WTC11 (cell line): ENCODE data around the gene PBX3. TPM values are rescaled to one million over a fixed set of nuclear protein-coding genes. Genes with fewer than 3 reads are reported as not detected.

Experiments
- ATAC-seq: fragments of 200-7000 bp; cut with Tn5 transposase; 2 replicates; pipeline ENCODE4 v1.10.0; 2021; ENCODE audit warnings: mild to moderate bottlenecking, moderate library complexity
- CTCF ChIA-PET: fragments of 300-600 bp; sonication (Branson Sonifier 250); formaldehyde crosslinking; loops from one replicate; lab custom pipeline; 2021; ENCODE audit warnings: antibody characterized with exemption; lab: Charles Lee
- POLR2A ChIA-PET: fragments of 350-600 bp; sonication (Branson Sonifier 250); formaldehyde crosslinking; loops from one replicate; lab custom pipeline; 2021; ENCODE audit warnings: antibody characterized with exemption; lab: Charles Lee
- DNase-seq: peaks from one replicate; pipeline ENCODE4 v3.0.0; 2021; ENCODE audit warnings: low spot score
- H3K27ac Mint-ChIP-seq: 2 replicates; pipeline ENCODE4 v1.8.0; 2021; ENCODE audit warnings: mixed read lengths
- H3K27me3 Mint-ChIP-seq: 2 replicates; pipeline ENCODE4 v1.8.0; 2021; ENCODE audit warnings: low read depth, mild to moderate bottlenecking, moderate library complexity, mixed read lengths
- H3K36me3 Mint-ChIP-seq: 2 replicates; pipeline ENCODE4 v1.8.0; 2021; ENCODE audit warnings: mixed read lengths
- H3K4me1 Mint-ChIP-seq: 2 replicates; pipeline ENCODE4 v1.8.0; 2022; ENCODE audit warnings: mixed read lengths
- H3K4me3 Mint-ChIP-seq: 2 replicates; pipeline ENCODE4 v1.8.0; 2021; ENCODE audit warnings: mild to moderate bottlenecking, moderate library complexity, mixed read lengths
- H3K9me3 Mint-ChIP-seq: 2 replicates; pipeline ENCODE4 v1.8.0; 2021; ENCODE audit warnings: mixed read lengths
- AR ChIP-seq: fragments of 250-450 bp; sonication (Bioruptor Pico); IDR thresholded peaks from 2 replicates; pipeline ENCODE4 v1.9.0; 2021; ENCODE audit warnings: mild to moderate bottlenecking
- CBFB ChIP-seq: sonication (generic); formaldehyde crosslinking; IDR thresholded peaks from 2 replicates; pipeline ENCODE4 v1.8.1; 2022; ENCODE audit warnings: mild to moderate bottlenecking, low read depth, missing genetic modification reagents
- FOXJ3 ChIP-seq: sonication (generic); formaldehyde crosslinking; IDR thresholded peaks from 2 replicates; pipeline ENCODE4 v1.9.0; 2021; ENCODE audit warnings: missing genetic modification reagents, mild to moderate bottlenecking, borderline replicate concordance
- FOXK1 ChIP-seq: sonication (generic); formaldehyde crosslinking; IDR thresholded peaks from 2 replicates; pipeline ENCODE4 v1.8.0; 2022; ENCODE audit warnings: mild to moderate bottlenecking, moderate library complexity, missing genetic modification reagents
- FOXP1 ChIP-seq: sonication (generic); formaldehyde crosslinking; IDR thresholded peaks from 2 replicates; pipeline ENCODE4 v1.8.0; 2022; ENCODE audit warnings: missing genetic modification reagents, mild to moderate bottlenecking, moderate library complexity, borderline replicate concordance
- FOXP4 ChIP-seq: sonication (generic); formaldehyde crosslinking; IDR thresholded peaks from 2 replicates; pipeline ENCODE4 v1.8.0; 2022; ENCODE audit warnings: mild to moderate bottlenecking, missing genetic modification reagents
- HMGA2 ChIP-seq: fragments of 250-450 bp; sonication (Bioruptor Pico); IDR thresholded peaks from 2 replicates; pipeline ENCODE4 v1.4.0; 2021; ENCODE audit warnings: mild to moderate bottlenecking, moderate library complexity
- HMGXB4 ChIP-seq: sonication (generic); formaldehyde crosslinking; IDR thresholded peaks from 2 replicates; pipeline ENCODE4 v1.8.1; 2023; ENCODE audit warnings: mild to moderate bottlenecking, moderate library complexity, missing genetic modification reagents
- JUN ChIP-seq: sonication (generic); formaldehyde crosslinking; IDR thresholded peaks from 2 replicates; pipeline ENCODE4 v1.8.0; 2023; ENCODE audit warnings: mild to moderate bottlenecking, missing genetic modification reagents
- MLX ChIP-seq: sonication (generic); formaldehyde crosslinking; IDR thresholded peaks from 2 replicates; pipeline ENCODE4 v1.8.1; 2023; ENCODE audit warnings: mild to moderate bottlenecking, missing genetic modification reagents, moderate library complexity
- NR3C1 ChIP-seq: sonication (generic); formaldehyde crosslinking; conservative IDR thresholded peaks from 2 replicates; pipeline ENCODE4 v1.8.1; 2023; ENCODE audit warnings: low read depth, mild to moderate bottlenecking, missing genetic modification reagents
- PREB ChIP-seq: sonication (generic); formaldehyde crosslinking; IDR thresholded peaks from 2 replicates; pipeline ENCODE4 v1.8.1; 2022; ENCODE audit warnings: mild to moderate bottlenecking, missing genetic modification reagents, moderate library complexity, borderline replicate concordance
- RELA ChIP-seq: sonication (generic); formaldehyde crosslinking; IDR thresholded peaks from 2 replicates; pipeline ENCODE4 v1.8.1; 2022; ENCODE audit warnings: missing genetic modification reagents, mild to moderate bottlenecking, borderline replicate concordance
- SOX15 ChIP-seq: fragments of 250-450 bp; sonication (Bioruptor Pico); IDR thresholded peaks from 2 replicates; pipeline ENCODE4 v1.9.0; 2021; ENCODE audit warnings: mild to moderate bottlenecking
- STAT6 ChIP-seq: sonication (generic); formaldehyde crosslinking; conservative IDR thresholded peaks from 2 replicates; pipeline ENCODE4 v1.8.1; 2023; ENCODE audit warnings: mild to moderate bottlenecking, low read depth, missing genetic modification reagents, moderate library complexity
- TP53 ChIP-seq: sonication (generic); formaldehyde crosslinking; IDR thresholded peaks from 2 replicates; pipeline ENCODE4 v1.8.1; 2023; ENCODE audit warnings: mild to moderate bottlenecking, missing genetic modification reagents
- ZNF138 ChIP-seq: sonication (generic); formaldehyde crosslinking; conservative IDR thresholded peaks from 2 replicates; pipeline ENCODE4 v1.8.1; 2022; ENCODE audit warnings: mild to moderate bottlenecking, moderate library complexity, missing genetic modification reagents
- ZNF423 ChIP-seq: fragments of 250-450 bp; sonication (Bioruptor Pico); IDR thresholded peaks from 2 replicates; pipeline ENCODE4 v2.1.2; 2022; ENCODE audit warnings: mild to moderate bottlenecking, moderate library complexity
- ZNF532 ChIP-seq: fragments of 250-450 bp; sonication (Bioruptor Pico); IDR thresholded peaks from 2 replicates; pipeline ENCODE4 v1.9.0; 2021; ENCODE audit warnings: mild to moderate bottlenecking, borderline replicate concordance
- total RNA-seq: library from RNA; stranded (reverse); gene quantifications from 3 replicates; pipeline ENCODE4 v1.2.3, GENCODE V29; 2021

PBX3 gene
- total RNA-seq, 1 experiment from 2014 or later = 48.5 TPM

GRCh38 chr9:125959951-125960619, 212.9 kb downstream of the PBX3 start (continued):
- TF ChIP-seq MLX (no peak), ZNF532 (CRISPR knock-in tag) (no peak), AR (no peak), FOXK1 (CRISPR knock-in tag) (no peak), ZNF423 (CRISPR knock-in tag) (no peak), JUN (CRISPR knock-in tag) (no peak), SOX15 (CRISPR knock-in tag) (no peak)

GRCh38 chr9:125960626-125961025, 213.5 kb downstream of the PBX3 start:
- Mint-ChIP-seq H3K9me3 (no peaks in the 10 kb centered on the region), H3K36me3 (peaks cover 40% of the 10 kb centered on the region), H3K4me1 (peaks cover 32% of the 10 kb centered on the region), H3K27me3 (no peaks in the 10 kb centered on the region), H3K27ac (no peak overlapping the region), H3K4me3 (no peak overlapping the region)
- ChIA-PET POLR2A (no interaction called here), CTCF (interaction anchor here (0.9 kb wide), 1 partner anchor 438 kb away, joined by 4 read pairs; no protein-coding TSS in a partner anchor)
- ATAC-seq (no peak), DNase-seq (no peak)
- TF ChIP-seq NR3C1 (CRISPR knock-in tag) (no peak), JUN (CRISPR knock-in tag) (no peak), HMGXB4 (CRISPR knock-in tag) (no peak), TP53 (no peak), ZNF138 (CRISPR knock-in tag) (no peak), PREB (CRISPR knock-in tag) (no peak), HMGA2 (CRISPR knock-in tag) (no peak), FOXP4 (CRISPR knock-in tag) (no peak), STAT6 (no peak), FOXJ3 (no peak), CBFB (no peak), FOXP1 (CRISPR knock-in tag) (no peak), RELA (CRISPR knock-in tag) (no peak)
